Kidney epithelial cell (primary cell): ENCODE data around the gene TMEM129. TPM values are rescaled to one million over a fixed set of nuclear protein-coding genes. Genes with fewer than 3 reads are reported as not detected.
A peak's percentile ranks its signal among the peaks of the same experiment; 100 is the strongest.

Source experiments
- DNase-seq: peaks from one replicate; pipeline ENCODE4 v3.0.0-alpha.2; 2010; ENCODE audit warnings: low read depth
- H3K27me3 ChIP-seq: 2 replicates; pipeline ENCODE4 v1.6.0; 2011; ENCODE audit warnings: low read length; ENCODE audit not compliant: control insufficient read depth, insufficient read depth
- H3K36me3 ChIP-seq: 2 replicates; pipeline ENCODE4 v1.5.1; 2011; ENCODE audit warnings: low read length; ENCODE audit not compliant: control insufficient read depth, insufficient read depth
- H3K4me3 ChIP-seq: 2 replicates; pipeline ENCODE4 v1.5.1; 2011; ENCODE audit warnings: low read depth, mild to moderate bottlenecking, control low read depth, low read length
- total RNA-seq: library from RNA; depleted of rRNA; stranded (reverse); fragments of >200 nt; gene quantifications from 2 replicates; pipeline ENCODE4 v1.2.3, GENCODE V29; 2015
- TF ChIP-seq, protein P1 (sequence below): IDR thresholded peaks from 2 replicates; pipeline ENCODE4 v1.5.1; 2011; ENCODE audit warnings: mild to moderate bottlenecking, moderate library complexity, low read length, control low read depth, inconsistent platforms; ENCODE audit not compliant: insufficient read depth, poor library complexity, severe bottlenecking

The TMEM129 gene
- total RNA-seq, 1 donor from 2014 or later, result 63.5 TPM

- peak; percentile 89 for DNase-seq
These were observed 10.1 kb upstream of the TMEM129 start for GRCh38 chr4:1731180-1731579.

GRCh38 chr4:1730532-1731135 is 9.5 kb upstream of the TMEM129 start:
- H3K4me3 ChIP-seq, result no peak overlapping the region
- DNase-seq, result no peak
- TF ChIP-seq, protein P1, sequence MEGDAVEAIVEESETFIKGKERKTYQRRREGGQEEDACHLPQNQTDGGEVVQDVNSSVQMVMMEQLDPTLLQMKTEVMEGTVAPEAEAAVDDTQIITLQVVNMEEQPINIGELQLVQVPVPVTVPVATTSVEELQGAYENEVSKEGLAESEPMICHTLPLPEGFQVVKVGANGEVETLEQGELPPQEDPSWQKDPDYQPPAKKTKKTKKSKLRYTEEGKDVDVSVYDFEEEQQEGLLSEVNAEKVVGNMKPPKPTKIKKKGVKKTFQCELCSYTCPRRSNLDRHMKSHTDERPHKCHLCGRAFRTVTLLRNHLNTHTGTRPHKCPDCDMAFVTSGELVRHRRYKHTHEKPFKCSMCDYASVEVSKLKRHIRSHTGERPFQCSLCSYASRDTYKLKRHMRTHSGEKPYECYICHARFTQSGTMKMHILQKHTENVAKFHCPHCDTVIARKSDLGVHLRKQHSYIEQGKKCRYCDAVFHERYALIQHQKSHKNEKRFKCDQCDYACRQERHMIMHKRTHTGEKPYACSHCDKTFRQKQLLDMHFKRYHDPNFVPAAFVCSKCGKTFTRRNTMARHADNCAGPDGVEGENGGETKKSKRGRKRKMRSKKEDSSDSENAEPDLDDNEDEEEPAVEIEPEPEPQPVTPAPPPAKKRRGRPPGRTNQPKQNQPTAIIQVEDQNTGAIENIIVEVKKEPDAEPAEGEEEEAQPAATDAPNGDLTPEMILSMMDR, result no peak
- H3K36me3 ChIP-seq, result peaks cover 4% of the 10 kb centered on the region
- no peaks in the 10 kb centered on the region for H3K27me3 ChIP-seq

More at GRCh38 chr4:1731180-1731579, 10.1 kb upstream of the TMEM129 start:
- TF ChIP-seq, protein P1, result no peak
- Histone ChIP-seq H3K36me3 (peaks cover 5% of the 10 kb centered on the region), H3K4me3 (no peak overlapping the region), H3K27me3 (no peaks in the 10 kb centered on the region)

DNA sequence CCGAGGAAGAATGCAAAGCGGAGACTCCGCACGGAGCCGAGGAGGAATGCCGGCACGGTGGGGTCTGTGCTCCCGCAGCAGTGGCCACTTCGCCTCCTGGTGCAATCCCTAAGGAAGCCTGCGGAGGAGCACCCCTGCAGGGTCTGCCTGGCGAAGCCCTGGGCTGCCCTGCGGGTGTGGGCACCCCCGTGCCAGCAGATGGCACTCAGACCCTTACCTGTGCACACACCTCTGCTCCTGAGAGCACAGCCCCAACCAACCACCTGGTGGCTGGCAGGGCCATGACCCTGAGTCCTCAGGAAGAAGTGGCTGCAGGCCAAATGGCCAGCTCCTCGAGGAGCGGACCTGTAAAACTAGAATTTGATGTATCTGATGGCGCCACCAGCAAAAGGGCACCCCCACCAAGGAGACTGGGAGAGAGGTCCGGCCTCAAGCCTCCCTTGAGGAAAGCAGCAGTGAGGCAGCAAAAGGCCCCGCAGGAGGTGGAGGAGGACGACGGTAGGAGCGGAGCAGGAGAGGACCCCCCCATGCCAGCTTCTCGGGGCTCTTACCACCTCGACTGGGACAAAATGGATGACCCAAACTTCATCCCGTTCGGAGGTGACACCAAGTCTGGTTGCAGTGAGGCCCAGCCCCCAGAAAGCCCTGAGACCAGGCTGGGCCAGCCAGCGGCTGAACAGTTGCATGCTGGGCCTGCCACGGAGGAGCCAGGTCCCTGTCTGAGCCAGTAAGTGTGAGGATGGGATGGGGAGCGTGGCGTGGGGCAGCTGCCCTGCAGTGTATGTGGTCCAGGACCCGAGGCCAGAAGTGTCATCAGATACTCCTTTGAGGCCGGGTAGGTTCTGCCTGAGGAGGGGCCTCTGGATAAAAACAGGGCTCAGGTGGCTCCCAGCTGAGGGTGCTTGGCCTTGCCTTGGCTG is 7.2 kb upstream of the TMEM129 start:
- Histone ChIP-seq H3K4me3 (no peak overlapping the region), H3K27me3 (no peaks in the 10 kb centered on the region), H3K36me3 (peaks cover 2% of the 10 kb centered on the region)
- no peak for DNase-seq
- TF ChIP-seq, protein P1, result peak; percentile 32

- TF ChIP-seq, protein P1, result no peak
- DNase-seq, result peak; percentile 82
- H3K4me3 ChIP-seq, result no peak overlapping the region
- H3K36me3 ChIP-seq, result peaks cover 2% of the 10 kb centered on the region
- H3K27me3 ChIP-seq, result no peaks in the 10 kb centered on the region
These were observed 6.3 kb upstream of the TMEM129 start for GRCh38 chr4:1727117-1728031.

GRCh38 chr4:1726146-1726934 is 5.2 kb upstream of the TMEM129 start:
- Histone ChIP-seq H3K27me3 (no peaks in the 10 kb centered on the region), H3K36me3 (peaks cover 2% of the 10 kb centered on the region), H3K4me3 (no peak overlapping the region)
- TF ChIP-seq, protein P1, result peak; percentile 99
- peak; percentile 56 for DNase-seq
